Vein endothelial cell (primary cell): ENCODE results near the gene DCAF4. TPM values are rescaled to one million over a fixed set of nuclear protein-coding genes. Genes with fewer than 3 reads are reported as not detected.

Experiments
- total RNA-seq: library from RNA; depleted of rRNA; stranded (reverse); fragments of >200 nt; gene quantifications from 2 replicates; pipeline ENCODE4 v1.2.3, GENCODE V29; 2012

Gene DCAF4, protein sequence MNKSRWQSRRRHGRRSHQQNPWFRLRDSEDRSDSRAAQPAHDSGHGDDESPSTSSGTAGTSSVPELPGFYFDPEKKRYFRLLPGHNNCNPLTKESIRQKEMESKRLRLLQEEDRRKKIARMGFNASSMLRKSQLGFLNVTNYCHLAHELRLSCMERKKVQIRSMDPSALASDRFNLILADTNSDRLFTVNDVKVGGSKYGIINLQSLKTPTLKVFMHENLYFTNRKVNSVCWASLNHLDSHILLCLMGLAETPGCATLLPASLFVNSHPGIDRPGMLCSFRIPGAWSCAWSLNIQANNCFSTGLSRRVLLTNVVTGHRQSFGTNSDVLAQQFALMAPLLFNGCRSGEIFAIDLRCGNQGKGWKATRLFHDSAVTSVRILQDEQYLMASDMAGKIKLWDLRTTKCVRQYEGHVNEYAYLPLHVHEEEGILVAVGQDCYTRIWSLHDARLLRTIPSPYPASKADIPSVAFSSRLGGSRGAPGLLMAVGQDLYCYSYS
- 10.1 and 12.5 TPM in 2 replicates for total RNA-seq

DNA sequence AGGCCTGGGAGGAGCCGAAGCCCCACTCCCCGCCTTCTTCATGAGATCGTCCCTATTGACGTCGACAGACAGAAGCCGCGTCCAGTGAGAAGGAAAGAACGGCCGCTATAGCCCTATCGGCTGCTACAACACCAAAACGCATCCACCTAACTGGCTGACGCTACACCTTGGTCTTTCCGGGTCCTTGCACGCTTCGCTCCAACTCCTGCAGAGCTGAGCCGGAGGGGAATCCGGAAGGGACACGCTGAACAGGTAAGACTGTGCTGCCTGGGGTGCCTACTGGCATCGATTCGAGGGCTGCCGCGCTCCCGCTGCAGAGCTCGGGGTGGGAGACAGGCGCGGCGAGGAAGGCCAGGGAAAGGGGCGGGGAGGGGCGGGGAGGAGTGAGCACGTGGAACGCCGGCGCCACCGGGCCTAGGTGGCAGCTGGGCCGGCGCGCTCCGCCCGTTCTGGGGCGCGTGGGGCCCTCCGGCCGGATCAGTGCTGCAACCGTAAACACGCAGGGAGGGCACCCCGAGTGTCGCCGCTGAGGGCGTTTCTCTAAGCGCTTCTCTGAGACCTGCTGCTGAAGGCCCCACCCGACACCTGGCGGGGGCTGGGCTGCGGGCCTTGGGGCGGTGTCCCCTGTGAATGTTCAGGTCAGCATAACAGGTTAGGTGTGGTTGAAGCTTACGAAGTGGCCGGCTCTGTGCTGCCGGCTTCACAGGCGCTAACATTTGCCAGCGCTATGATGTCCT, at the start of gene DCAF4:
Gene DCAF4 (plus strand): TSS at position 173 of the 737 bp plus-strand sequence. CDS start 11,515 bp downstream, outside the sequence.

DNA sequence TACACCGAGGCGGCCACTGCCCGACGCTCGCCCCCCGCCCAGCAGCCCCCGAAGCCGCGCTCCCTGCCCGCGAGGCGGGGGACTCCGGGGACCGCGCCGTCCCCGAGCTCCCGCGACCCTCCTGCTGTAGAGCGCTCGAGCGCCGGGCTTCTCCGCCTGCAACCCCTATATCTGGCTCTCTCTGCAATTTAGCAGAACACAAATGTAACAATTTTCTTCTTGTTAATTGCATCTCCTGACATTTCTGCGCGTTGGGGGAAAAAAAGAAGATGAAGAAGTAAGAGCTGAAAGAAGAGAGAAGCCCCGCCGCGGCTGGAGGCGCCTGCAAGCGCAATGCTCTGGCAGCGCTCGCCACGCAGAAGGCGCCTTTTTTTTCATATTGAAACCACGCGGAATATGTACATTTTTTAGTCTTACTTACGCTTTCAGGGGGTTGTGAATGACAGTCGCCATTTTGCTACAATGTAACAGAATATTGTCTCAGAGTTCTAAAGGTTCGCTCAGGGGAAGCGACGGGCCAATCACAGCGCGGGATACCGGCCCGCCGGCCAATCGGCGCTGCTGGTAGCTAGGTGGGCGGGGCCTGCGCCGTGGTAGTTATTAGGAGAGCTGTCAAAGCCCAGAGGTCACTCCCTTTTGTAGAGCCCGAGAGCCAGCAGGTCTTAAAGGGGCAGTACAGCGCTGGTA, 32.5 kb upstream of the DCAF4 start, which contains the start of gene DPF3:
Gene DPF3 (minus strand): TSS at position 466 of the 687 bp plus-strand sequence. CDS start 13 bp downstream, at position 453.

Other genes starting within 250 kb of the DCAF4 start
- gene DPF3, start 32.4 kb upstream of the DCAF4 start, total RNA-seq: 4.2 and 7.0 TPM in 2 replicates
- 29.7 and 30.3 TPM in 2 replicates for gene ZFYVE1, start 100.6 kb downstream of the DCAF4 start, total RNA-seq
- gene RBM25, start 132.1 kb downstream of the DCAF4 start, total RNA-seq: 39.2 and 61.5 TPM in 2 replicates
- gene PSEN1, start 210.0 kb downstream of the DCAF4 start, total RNA-seq: 45.7 and 49.0 TPM in 2 replicates